Measurements from ENCODE around the gene TRIM9.

DNA sequence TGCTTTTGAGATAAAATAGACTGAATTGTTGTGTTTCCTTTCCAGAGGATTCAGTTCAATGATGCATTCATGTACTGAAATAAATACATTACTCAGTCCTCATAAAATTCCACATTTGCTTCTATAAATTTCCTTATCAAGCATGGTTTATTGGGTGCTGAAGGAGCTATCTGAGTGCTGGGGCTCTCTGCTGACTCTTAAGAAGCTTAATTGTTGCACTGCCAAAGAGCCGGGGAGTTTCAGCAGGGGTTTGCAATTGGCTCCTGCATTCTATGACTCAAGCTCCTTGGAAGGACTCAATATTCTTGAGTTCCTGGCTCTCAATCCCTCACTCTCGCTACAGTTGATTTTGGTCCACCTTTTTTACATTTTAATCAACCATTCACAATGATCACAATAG, 80.8 kb downstream of the TRIM9 start:
- TF ChIP-seq POLR2A (IDR thresholded peaks at IDR 0.05) (no peak), CTCF (IDR thresholded peaks at IDR 0.05) (no peak)

Measured in ovary (tissue), 3 donors.